Caki2 (cell line): ENCODE results near the gene ZNF580. TPM values are rescaled to one million over a fixed set of nuclear protein-coding genes. Genes with fewer than 3 reads are reported as not detected.

ENCODE experiments used
- DNase-seq: peaks from one replicate; pipeline ENCODE4 v3.0.0-alpha.2; 2015; ENCODE audit warnings: low read depth
- in situ Hi-C: cut with HindIII; loops from 2 replicates; pipeline ENCODE4 v1.10.0; 2016; ENCODE audit warnings: low sequenced_read_pairs, low pct_unique_long_range_greater_than_20kb, mixed read lengths
- total RNA-seq: library from RNA; depleted of rRNA; stranded (reverse); fragments of >200 nt; shearing (Covaris generic); gene quantifications from 2 replicates; pipeline ENCODE4 v1.2.3, GENCODE V29; 2014; ENCODE audit warnings: low replicate concordance

The ZNF580 gene
- total RNA-seq, 1 experiment from 2014 or later = 12.1 TPM

DNA sequence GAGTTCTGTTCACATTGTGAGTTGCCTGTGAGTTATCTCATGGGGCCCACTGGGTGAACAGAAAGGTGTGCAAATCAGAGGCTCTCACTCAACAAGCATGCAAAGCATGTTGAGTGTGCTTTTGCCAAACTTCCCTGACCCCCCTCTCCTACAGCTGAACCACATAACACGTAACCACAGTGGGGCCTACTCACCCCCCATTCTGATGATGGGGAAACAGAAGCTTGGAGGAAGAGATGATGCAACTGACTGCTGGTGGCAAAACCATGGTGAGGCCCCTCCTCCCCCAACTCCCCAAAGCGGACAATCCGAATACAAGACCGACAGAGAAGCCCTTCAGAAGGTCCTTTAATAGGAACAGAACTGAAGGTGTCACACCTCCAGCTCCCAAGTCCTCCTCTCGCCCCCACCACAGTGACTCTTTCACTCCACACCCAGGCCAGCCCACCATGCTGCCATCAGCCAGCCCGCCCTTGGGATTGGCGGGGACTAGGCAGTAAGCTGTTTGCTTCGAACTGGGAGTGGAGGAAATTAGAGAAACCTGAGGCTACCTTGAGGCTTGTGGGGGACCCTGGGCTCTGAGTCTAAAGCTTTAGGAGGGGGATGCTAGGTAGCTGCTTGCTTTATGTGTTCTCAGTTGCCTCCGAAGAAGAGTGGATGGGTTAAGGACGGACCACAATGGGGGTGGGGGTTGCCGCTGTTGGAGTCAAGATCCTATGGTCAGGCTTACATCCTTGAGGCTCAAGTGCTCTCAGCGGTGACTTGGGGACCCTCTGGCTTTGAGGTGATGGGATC lies 20.2 kb upstream of the ZNF580 start:
- in situ Hi-C loops = loop anchor here (10.0 kb wide), 1 partner anchor 446 kb away; no protein-coding TSS in a partner anchor
- no peak for DNase-seq

DNA sequence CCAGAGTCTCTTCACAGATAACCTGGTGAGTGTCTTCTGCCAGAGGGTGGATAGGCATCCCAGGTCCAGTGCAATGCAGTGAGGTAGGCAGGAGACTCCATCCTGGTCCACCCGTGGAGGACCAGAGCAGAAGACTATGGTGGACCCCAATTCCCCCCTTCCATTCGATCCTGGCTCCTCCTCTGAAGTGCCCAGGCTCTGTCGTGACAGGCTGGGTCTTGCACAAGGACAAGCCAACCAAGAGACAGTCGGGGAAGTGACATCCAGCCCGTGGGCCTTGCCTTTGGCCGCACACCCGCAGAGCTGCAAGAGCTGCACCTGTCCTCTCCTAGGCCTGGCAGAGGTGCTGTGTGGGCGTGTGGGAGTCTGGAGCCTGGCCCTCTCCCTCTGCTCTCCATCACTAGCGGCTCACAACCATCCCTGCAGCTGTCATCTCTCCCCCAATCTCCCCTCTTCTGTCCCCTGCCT lies 19.6 kb upstream of the ZNF580 start:
- in situ Hi-C loops = loop anchor here (10.0 kb wide), 1 partner anchor 446 kb away; no protein-coding TSS in a partner anchor
- DNase-seq = no peak

DNA sequence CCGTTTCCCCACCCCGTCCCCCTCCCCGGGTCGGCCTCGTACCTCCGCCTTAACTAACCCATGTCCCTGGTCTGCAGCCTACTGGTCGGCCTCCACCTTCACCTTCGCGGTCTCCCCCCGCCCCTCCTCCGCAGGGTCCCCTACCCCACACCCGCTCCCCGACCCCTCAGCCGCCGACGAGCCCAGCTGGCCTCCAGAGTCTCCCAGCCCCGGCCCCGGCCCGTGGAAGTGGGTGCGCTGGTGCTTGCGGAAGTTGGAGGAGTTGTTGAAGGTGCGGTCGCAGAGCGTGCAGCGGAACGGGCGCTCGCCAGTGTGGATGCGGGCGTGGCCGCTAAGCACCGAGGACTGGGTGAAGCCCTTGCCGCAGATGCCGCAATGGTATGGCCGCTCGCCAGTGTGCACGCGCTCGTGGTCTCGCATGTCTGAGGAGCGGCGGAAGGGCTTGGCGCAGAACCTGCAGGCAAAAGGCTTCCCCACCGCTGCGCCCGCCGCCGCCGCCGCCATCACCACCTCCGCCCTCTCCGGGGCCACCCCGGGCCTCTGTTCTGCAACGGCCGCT lies 19.1 kb upstream of the ZNF580 start:
- in situ Hi-C loops = loop anchor here (10.0 kb wide), 1 partner anchor 447 kb away; no protein-coding TSS in a partner anchor
- no peak for DNase-seq

DNA sequence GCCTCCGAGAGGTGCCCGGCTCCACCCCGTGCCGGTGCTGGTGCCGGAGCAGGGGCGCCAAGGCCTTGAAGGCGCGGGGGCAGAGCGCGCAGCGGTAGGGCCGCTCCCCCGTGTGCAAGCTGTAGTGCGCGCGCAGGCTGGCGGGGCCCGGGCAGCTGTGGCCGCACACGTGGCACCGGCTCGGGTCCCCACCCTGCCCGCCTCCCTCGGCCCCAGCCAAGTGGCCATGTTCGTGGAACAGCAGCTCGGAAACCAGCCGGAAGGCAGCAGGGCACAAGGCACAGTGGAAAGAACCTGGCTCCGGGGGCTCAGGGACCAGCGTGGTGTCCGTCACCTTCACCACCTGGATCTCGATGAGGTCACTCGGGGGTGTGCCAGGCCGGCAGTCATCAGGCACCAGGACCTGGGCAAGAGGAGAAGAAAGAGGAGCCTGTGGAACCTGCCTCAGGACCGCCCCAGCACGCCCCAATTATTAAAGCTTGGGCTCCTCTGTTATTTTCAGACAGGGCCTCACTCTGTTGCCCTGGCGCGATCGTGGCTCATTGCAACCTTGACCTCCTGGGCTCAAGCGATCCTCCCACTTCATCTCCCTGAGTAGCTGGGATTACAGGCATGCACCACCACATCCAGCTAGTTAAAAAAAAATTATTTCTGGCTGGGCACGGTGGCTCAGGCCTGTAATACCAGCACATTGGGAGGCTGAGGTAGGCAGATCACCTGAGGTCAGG lies 18.4 kb upstream of the ZNF580 start:
- in situ Hi-C loops = loop anchor here (10.0 kb wide), 1 partner anchor 448 kb away; no protein-coding TSS in a partner anchor
- DNase-seq = no peak

- DNase-seq = no peak
- in situ Hi-C loops = loop anchor here (10.0 kb wide), 1 partner anchor 448 kb away; no protein-coding TSS in a partner anchor
Measured at GRCh38 chr19:55623130-55623529, 17.7 kb upstream of the ZNF580 start.

DNA sequence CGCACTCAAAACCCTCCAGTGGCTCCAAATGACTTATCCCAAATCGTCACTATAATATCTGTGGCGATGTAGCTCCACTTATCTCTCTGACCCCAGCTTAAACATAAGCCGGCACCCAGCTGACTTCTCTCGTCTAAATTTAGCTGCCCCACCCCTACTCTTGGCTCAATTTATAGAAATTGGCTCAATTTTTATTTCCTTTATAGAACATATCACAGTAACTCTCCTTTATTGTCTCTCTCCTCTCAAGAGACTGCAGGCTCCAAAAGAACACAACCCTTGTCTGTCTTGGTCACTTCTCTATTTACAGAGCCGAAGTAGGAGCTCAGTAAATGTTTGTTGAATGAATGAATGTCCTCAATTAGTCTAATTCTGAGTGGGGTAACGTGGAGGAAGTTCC lies 17.2 kb upstream of the ZNF580 start:
- no peak for DNase-seq
- in situ Hi-C loops = loop anchor here (10.0 kb wide), 1 partner anchor 449 kb away; no protein-coding TSS in a partner anchor

DNA sequence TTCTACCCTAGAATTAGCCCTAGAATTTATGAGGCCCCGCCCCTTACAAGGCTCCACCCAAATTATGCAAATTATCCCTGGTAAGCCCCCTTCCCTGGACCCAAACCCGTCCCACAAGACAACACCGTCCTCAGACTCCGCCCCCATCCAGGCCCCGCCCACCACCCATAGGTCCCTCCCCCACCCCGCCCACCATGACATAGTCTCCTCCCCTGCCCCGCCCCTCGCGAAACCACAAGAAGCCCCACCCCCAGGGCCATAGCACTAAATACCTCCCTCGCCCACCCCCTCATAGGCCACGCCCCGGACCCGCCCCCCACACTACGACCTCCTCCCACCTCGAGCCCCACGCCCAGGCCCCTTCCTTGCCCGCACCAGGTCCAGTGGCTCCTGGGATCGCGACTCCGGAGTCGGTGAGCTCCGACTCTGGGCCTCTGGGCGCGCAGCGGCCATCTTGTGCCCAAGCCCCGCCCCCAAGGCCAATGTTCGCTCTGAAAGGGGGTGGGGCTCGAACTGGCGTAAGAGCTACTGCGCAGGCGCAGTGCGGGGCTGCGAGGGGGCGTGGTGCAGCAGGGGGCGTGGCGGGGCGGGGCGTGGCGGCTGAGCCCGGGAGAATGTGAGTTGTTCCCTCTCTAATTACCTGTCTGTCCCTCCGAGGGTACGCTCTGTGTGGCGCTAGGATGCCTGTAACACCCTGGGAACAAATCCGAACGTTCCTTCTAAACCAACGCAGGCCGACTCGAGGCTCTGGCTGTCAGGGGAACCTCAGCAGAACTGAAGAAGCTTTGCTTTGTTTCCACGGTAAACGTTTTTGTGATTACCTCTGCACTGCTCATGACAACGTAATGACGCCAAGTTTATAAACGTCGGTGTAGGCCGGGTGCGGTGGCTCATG lies 16.4 kb upstream of the ZNF580 start, which contains the start of gene ZNF784:
ZNF784 (minus strand) TSS at position 458 of the 895 bp plus-strand sequence; CDS start at position 453, 5 bp downstream.
- in situ Hi-C loops = loop anchor here (10.0 kb wide), 1 partner anchor 450 kb away; no protein-coding TSS in a partner anchor
- DNase-seq = peak; percentile 82

- DNase-seq = no peak
- in situ Hi-C loops = loop anchor here (10.0 kb wide), 1 partner anchor 450 kb away; no protein-coding TSS in a partner anchor
Measured at GRCh38 chr19:55625004-55625326, 15.8 kb upstream of the ZNF580 start.

GRCh38 chr19:55626350-55626749 lies 14.5 kb upstream of the ZNF580 start:
- DNase-seq = no peak
- in situ Hi-C loops = loop anchor here (10.0 kb wide), 1 partner anchor 452 kb away; no protein-coding TSS in a partner anchor

GRCh38 chr19:55632463-55632834 lies 8.4 kb upstream of the ZNF580 start:
- DNase-seq = peak; percentile 84
- in situ Hi-C loops = no loop called here

DNA sequence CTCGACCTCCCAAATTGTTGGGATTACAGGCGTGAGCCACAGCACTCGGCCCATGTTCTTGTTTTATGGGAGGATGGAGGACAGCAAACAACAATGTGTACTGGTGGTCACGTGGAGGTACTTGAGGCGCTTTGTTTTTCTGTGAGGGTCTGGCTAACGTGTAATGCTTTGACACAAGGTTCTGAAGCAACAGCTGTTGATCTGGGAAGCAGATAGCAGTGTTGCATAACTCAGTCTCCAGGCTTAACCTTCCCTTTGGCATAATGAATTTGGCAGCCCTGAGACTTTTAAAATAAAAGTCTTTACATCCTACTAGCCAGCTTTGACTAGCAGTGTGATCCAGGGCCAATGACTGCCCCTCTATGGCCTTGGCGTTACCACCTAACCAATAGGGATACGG lies 6.9 kb upstream of the ZNF580 start:
- in situ Hi-C loops = no loop called here
- DNase-seq = no peak

GRCh38 chr19:55635334-55635717 lies 5.5 kb upstream of the ZNF580 start:
- in situ Hi-C loops = no loop called here
- no peak for DNase-seq

- in situ Hi-C loops = no loop called here
- no peak for DNase-seq
Measured at GRCh38 chr19:55635856-55636440, 4.9 kb upstream of the ZNF580 start.

- no peak for DNase-seq
- in situ Hi-C loops = no loop called here
Measured at GRCh38 chr19:55636723-55637122, 4.1 kb upstream of the ZNF580 start.

DNA sequence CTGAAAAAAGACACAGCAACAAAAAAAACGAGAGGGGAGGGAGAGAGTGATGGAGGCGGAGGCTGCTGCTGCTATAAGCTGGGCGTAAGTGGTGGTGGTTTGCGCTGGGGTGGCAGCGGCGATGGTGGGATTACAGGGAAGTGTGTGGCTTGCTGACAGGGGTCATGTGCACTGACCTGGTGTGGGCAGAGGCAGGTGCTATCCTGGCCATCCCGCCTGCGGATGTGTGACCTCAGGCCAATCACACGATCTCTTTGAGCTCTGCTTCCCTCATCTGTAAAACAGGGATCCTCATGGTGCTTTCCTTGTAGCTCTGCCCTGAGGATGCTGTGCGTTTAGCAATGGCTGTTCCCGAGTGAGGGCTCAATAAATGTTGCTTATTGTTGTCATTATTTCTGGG lies 3.3 kb upstream of the ZNF580 start:
- in situ Hi-C loops = no loop called here

DNA sequence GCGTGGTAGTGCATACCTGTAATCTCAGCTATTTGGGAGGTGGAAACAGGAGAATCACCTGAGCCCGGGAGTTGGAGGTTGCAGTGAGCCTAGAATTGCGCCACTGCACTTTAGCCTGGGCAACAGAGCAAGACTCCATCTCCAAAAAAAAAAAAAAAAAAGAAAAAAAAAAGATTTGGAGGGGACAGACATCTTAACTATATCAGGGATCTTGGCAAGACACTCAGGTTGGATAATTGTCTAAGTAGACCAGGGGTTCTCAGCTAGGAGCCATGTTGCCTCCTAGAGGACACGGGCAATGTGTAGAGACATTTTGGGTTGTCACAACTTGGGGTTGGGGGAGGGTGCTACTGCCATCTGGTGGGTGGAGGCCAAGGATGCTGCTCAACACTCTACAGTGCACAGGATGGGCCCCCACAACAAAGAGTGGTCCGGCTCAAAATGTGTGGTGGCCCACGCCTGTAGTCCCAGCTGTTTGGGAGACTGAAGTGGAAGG lies 1.9 kb upstream of the ZNF580 start:
- in situ Hi-C loops = no loop called here
- no peak for DNase-seq

More for the DNA sequence above, 3.3 kb upstream of the ZNF580 start:
- no peak for DNase-seq

DNA sequence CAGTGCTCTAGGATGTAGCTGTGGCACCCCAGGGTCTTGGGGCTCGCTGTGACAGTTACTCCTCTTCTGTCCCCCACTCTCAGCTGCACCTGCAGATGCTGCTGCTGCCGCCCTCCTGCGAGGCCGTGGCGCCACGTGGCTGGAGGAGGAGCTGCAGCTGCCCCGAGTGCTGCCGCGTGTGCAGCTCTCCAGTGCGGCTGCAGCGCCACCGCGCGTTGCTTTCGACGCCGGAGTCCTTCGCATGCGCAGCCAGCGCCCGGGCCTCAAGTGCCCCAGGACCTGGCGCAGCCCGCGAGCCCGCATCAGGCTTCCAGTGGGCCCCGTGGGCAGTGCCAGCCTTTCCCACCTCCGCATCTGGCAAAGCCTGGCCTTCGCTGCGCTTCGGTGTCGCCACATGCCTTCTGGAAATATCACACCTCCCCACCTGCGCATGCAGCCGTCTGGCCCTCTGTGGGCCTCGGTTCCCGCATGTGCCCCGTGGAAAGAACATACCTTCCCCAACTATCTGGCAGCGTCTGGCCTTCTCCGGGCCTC lies 692 bp upstream of the ZNF580 start:
- peak; percentile 44 for DNase-seq
- in situ Hi-C loops = no loop called here
